ENCODE results near the gene KIF6.
"Not testable (repeated sequence)": the region's sequence is repeated elsewhere in the genome, so short reads cannot be mapped to it uniquely, and the experiment has no call there.

The KIF6 gene

DNA sequence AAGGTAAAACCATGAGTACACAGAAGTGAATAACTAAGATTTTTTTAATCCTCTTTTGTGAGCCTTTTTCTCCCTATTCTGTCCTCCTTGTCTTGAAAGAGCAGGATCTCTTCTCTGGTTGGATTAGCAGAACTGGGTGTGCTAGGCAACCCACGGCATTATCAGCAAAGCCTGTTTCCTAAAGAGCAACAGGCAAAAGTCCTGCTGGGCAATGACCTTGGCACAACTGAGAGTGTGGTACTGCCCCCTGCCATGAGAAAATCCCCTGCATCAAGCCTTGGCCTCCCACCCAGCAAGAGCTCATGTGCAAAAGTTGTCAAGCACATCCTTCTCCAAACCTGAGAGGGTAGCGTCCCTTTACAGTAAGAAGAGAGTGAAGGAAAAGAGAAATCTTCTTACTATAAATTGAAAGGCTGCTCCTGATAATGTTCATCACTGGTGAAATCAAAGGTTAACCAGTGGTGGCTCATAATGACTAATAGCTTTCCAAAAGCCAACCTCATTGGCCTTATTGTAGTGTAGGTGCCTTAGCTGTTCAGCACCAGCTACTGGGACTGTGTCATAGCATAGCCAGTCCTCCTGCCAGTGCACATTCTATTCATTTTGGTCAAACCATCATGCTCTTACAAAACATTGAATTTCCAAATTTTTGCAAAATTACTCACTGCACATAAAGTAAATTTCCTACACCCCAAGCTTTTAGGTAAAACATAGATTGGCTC, 17.1 kb downstream of the KIF6 start:
- no peak for DNase-seq (ENCODE audit: low read depth in 2 of 2)

DNA sequence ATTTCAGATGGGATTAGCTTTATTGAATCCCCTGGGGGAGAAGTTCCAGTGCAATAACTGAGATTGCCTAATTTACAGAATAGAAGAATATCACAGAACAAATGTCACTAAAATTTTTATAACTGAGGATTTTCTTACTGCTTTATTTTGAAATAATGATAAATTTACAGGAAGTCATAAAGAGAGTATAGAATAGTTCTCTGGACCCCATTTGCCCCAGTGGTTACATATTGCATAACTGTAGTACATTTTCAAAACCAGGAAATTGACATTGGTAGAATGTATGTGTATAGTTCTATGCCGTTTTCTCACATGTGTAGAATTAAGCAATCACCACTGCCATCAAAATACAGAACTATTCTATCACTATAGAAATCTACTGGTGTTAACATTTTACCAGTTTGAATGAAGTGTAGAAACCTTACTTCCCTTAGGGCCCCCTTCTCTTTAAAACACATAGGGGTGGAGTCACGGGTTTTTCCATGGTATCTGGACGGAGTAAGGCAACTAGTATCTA, 18.3 kb downstream of the KIF6 start:
- no peak for DNase-seq (ENCODE audit: low read depth in 2 of 2)

DNA sequence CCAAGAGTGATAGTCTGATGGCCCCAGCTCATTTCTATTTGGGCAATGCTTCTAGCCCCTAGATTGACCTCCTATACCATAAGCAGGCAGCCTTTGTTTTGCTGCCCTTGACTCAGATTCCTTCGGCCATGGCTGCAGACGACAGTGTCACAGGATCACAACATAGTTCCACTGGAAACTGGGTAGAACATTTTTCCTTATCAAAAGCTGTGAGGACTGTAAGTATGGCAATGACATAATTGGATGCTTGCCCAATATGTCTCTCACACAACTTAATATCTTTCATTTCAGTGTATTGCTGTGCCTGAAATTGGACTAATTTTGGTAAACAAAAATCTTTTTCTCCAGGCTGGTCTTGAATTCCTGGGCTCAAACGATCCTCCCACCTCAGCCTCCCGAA, 22.9 kb downstream of the KIF6 start:
- no peak for DNase-seq (ENCODE audit: low read depth in 2 of 2)

DNA sequence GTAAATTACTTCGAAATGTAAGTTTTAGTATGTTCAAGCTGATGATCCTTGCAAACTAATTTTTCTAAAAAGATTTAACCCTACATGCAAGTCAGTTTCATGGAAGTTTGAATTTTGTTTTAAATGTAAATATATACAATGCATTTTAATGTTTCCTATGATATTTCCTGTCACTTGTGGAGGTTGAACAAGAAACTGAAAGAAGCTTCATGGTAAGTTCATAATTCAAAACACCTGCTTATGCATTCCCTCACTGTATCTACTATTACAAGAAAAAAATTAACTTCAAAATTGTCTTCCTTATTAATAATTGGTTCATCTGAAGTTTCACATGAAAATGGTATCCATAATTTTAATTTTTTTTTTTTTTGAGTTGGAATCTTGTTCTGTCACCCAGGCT, 24.8 kb downstream of the KIF6 start:
- DNase-seq (ENCODE audit: low read depth in 2 of 2), result no peak

DNA sequence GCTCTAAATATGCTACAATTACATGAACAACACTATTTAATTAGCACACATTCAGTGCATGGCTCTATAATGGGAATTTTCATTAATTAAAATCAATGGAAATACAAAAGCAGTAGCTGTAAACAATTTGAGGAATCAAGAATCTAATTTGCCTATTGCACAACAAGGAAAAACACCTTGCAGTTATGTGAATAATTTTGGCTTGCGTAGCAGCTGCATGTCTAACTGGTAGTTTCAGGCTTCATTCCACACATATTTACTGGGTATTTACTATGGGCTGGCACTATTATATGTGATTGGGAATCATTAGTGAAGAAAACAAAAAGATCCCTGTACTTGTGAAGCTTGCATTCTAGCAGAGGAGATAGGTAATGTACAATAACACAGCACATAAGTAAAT, 26.4 kb downstream of the KIF6 start:
- no peak for DNase-seq (ENCODE audit: low read depth in 2 of 2)

DNA sequence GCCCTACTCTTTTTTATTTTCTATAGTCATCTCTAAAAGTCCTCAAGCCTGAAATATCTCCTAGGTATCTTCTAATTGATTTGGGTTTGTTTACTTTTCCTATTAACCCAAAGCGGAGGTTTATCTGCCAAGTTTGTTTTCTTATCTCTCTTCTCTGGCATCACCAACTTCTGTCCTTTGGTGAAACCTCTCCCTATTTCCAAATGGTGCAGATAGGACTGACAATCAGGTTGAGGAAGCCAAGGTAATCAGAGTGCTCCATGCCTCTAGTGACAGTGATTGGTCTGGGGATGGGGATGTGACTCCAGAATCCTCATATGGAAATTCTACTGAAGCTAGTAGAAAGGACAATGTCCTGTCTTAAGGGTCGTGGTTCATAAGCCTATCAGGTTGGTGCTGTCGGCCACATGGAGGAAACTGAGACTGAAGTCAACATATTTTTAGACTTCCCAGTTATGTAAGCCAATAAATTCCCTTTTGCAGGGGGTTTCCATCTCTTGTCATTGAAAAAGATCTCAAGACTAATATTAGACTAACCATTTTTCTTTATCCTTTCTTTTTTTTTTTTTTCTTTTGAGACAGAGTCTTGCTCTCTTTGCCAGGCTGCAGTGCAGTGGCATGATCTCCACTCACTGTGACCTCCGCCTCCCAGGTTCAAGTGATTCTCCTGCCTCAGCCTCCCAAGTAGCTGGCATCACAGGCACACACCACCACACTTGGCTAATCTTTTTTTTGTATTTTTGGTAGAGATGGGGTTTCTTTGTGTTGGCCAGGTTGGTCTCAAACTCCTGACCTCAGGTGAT, 28.0 kb downstream of the KIF6 start:
- no peak for DNase-seq (ENCODE audit: low read depth in 2 of 2)

DNA sequence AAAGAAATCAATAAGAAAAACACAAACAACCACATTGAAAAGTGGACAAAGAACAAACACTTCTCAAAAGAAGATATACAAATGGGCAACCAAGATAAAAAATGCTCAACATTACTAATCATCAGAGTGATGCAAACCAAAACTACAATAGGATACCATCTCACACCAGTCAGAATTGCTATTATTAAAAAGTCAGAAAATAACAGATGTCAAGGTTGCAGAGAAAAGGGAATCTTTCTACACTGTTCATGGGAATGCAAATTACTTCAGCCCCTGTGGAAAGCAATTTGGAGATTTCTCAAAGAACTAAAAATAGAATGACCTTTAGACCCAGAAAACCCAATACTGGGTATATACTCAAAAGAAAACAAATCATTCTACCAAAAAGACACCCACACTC, 29.8 kb downstream of the KIF6 start:
- no peak for DNase-seq (ENCODE audit: low read depth in 2 of 2)

DNA sequence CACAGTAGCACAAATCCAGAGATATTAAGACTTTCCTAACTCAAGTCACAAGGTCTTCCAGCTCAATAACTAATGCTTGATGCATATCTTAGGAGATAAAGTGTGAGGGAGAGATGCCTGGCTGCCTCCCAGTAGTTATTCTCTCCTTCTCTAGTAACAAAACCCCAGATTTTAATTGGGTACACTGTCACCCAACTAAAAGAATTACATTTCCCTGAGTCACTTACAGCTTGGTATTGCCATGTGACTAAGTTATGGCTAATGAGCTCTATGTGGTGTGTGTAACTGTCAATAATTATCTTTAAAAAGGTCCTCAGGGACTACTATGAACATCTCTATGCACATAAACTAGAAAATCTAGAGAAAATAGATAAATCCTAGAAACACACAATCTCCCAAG, 32.0 kb downstream of the KIF6 start:
- DNase-seq (ENCODE audit: low read depth in 2 of 2), result no peak

DNA sequence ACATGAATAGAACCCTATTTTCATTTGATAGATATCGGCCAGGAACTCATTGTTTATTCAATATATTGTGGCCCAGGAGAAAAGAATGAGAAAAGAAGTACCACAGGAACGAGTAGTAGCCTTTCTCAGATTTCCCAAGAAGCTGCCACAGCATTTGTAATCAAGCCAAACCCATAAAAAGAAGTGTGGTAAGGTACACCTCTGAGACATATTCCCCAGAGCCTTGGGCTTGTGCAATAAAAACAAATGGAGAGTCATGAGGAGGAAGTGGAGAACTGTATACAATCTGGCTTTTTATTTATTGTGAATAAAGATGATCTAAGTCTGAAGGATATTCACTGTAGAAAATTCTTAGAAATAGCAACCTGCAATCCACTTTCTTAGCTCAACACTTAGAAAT, 36.7 kb downstream of the KIF6 start:
- no peak for DNase-seq (ENCODE audit: low read depth in 2 of 2)

DNA sequence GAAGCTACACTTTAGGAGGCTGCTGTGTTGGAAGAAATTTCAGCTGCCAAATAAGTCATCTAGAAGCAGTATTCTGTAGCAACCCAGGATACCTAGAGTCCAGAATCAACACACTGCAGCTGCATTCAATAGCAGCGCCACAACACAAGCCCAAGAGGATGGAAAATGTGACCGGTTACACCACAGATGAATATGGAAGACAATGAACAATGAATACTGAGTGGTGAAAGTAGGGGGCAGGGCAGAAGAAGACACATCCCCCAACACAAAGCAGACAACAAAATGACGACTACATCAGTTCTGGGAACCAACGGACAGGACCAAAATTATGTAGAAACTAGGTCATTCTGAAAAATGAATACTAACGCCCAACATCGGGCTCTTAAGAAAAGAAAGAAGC, 38.2 kb downstream of the KIF6 start:
- DNase-seq (ENCODE audit: low read depth in 2 of 2), result no peak

DNA sequence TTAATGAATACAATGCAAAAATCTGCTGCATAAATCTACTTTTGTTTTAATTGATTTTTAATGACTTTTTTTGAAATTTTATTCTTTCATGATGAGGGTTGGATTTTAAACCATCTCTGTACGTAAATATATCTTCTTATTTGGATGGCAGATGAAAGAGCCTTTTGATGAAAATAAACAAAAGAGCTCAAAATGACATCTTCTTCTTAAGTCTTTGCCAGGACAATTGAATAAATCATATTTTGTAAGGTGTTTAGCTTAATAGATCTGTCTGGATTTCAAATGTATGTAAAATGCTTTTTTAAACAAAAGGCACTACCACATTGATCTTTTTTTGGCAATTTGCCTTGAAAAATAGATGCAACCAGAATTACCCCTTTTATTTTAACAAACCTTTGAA, 39.3 kb downstream of the KIF6 start:
- no peak for DNase-seq (ENCODE audit: low read depth in 2 of 2)

DNA sequence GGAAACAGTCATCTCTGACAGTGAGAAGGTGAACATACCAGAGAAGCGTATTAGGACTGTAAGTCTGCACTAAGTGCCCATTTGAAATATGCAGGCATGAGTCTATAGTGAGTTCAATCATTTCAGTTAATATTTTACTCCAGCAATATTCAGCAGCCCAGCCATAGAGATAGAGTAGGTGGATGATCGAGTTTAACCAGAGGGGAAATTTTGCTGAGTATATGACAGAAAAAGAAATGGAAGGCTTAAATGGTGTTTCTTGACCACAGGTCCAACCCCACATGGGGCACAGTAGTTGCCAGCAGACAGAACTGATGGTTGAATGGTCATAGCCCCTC, 39.8 kb downstream of the KIF6 start:
- no peak for DNase-seq (ENCODE audit: low read depth in 2 of 2)

DNA sequence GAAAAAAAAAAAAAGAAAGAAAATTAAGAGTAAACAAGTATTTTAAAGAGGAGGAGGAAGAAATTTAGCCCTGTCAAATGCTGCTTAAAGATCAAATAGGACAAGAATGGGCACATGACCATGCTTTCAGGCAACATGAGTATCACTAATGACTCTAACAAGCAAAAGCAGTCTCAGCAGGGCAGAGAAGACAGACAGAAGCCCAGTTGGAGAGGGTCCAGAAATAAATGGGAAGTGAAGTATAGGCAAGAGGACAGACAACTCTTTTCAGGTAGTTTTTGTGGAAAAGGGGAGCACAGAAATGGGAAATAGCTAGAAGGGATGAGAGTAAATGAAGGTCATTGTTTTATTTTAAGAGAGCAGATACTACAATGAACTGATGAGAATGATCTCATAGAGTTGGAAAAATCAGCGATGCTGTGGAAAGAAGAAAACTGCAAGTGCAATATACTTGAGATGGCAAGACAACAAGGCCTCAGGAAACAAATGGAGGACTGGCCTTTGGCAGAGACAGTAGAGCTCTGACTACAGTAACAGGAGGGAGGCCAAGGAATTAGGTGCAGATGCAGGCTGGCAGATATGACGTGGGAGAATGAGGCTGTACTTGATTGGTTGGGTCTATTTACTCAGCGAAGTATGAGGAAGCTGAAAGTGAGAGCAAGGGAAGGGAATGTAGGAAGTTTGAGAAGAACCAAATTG, 40.3 kb downstream of the KIF6 start:
- no peak for DNase-seq (ENCODE audit: low read depth in 2 of 2)

DNA sequence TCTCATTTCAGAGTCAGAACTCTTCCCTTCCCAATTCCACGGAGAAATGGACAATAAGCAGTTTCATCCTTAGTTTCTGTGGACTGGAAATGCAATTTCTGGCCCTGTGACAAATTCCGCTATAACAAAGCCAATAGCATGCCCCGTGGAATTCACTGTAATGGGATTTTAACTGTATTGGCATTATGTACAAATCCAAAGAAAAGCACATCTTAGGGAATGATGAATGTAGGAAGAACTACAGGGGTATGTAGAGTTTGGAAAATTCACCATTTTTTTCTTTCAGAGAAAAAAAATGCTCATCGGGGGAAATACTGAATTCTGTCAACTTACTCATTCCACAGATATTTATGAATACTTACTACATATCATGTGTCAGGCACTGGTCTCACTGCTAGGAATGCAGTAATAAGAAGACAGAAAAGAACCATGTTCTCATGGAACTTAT, 43.5 kb downstream of the KIF6 start:
- DNase-seq (ENCODE audit: low read depth in 2 of 2), result no peak

DNA sequence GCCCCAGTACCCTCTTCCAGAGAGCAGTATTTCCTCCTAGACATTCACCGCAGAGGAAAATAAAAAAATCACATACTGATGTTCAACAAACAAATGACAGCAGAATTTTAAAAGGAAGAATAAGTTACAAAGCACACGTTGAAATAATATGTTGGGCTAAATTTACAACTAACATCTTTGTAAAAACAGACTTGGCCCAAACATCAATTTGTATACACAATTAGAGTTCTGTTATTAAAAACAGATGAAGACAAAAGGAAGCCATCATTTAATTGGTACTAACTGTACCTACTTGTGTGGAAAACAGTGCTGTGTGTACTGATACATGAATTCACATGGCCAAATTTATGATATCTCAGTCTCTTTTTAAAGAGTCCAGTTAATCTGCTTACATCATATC, 46.3 kb downstream of the KIF6 start:
- no peak for DNase-seq (ENCODE audit: low read depth in 2 of 2)

DNA sequence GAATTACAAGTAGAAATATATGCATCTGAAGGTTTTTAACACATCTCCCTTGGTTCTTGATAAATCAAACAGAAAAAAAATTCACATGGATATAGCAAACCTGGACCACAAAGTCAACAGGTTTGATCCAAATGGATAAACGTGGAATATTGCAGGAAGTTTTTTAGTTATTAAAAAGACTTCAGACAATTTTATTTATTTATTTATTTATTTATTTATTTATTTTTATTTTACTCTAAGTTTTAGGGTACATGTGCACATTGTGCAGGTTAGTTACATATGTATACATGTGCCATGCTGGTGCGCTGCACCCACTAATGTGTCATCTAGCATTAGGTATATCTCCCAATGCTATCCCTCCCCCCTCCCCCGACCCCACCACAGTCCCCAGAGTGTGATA, 47.9 kb downstream of the KIF6 start:
- not testable (repeated sequence) for DNase-seq (ENCODE audit: low read depth in 2 of 2)

DNA sequence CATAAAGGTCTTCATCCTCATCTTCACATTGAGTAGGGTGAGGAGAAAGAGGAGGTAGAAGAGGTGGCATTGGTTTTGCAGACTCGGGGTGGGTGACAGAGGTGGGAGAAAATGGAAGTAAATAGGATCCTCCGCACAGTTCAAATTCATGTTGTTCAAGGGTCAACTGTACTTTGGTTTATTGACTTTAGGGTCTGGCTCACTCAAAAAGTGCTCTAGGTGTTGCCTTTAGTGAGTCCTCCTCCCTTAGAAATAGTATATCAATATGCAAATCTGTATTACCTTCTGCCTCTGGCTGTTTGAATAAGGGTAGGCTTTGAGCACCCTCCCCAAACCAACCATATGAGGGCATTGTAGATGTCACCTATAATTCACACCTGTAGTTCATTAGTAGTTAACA, 54.7 kb downstream of the KIF6 start:
- no peak for DNase-seq (ENCODE audit: low read depth in 2 of 2)

DNA sequence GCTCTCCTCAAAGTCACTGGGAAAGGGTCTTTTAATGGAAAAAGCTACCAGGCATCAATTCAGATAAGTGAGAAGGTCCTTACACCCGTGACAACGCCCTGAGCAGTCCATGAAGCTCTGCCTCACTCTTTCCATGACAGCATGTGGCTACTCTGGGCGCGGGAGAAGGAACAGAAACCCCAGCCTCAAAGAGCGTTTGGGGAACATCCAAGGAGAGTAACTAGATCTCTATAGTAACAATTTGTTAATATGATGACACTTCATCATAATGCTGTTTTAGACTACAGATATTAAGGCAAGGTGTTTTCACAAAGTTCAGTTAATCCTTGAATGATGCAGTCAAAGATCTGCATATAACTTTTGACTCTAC, 55.2 kb downstream of the KIF6 start:
- no peak for DNase-seq (ENCODE audit: low read depth in 2 of 2)

DNA sequence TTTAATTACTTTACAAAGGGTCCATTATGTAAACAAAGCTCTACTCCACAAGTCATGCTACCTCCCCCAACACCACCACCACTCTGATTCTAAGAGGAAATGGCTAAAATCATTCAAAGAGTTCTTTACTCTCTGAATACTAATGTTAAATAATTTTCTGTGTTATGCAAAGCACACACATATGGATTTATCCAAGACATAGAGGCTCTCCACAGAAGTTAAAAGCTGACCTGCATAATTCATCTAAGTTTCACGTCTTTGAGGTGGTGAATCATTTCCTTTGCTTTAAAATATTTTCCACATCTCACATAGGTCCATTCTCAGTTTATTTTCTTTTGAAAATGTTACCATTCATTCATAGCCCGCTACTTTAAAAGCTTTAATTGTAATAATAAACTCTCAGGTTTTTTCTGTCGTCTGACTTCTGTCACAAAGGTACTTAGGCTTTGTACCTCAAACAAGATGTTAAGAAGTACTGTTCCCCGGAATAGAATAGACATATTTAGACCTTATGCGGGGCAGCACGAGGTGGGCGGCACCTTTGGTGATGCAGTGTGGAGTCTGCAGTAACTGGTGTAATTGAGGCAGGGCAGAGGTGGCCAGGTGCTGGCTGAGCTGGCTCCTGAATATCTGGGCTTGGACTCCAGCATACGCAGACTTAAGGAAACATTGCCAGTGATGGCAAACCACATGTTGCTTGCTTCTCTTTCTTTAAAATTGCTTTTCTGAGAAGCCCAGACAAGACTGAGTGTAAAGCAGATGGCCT, 55.8 kb downstream of the KIF6 start:
- no peak for DNase-seq (ENCODE audit: low read depth in 2 of 2)

DNA sequence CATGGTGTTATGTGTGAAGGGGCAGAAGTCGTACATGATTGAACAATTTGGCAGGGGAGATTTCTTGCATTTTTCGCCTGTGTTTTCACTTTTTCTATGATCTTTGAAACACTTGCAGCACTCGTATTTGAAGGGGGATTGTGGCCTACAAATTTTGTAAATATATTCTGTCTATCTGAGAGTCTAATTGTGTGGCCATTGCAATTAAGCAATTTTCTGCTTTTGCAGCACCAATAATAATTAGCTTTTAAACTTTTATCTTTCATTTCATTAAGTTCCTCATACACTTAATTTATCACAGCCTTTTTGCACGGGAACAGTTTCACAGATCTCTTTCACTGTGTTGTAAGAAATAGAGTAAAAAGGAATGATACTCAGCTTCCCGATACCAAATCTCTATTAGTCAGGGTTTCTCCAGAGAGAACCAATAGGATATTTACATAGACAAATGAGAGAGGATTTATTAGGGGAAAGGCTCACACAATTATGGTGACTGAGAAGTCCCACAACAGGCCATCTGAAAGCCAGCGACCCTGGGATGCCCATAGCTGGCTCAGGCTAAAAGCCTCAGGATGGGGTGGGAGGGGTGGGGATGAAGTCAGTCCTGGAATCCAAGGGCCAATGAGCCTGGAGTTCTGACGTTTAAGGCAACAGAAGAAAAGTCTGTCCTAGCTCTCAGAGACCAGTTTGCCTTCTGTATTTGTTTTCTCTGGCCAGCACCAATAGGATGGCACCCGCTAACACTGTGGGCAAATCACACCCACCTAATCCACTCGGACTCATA, 58.3 kb downstream of the KIF6 start:
- DNase-seq (ENCODE audit: low read depth in 2 of 2), result no peak

DNA sequence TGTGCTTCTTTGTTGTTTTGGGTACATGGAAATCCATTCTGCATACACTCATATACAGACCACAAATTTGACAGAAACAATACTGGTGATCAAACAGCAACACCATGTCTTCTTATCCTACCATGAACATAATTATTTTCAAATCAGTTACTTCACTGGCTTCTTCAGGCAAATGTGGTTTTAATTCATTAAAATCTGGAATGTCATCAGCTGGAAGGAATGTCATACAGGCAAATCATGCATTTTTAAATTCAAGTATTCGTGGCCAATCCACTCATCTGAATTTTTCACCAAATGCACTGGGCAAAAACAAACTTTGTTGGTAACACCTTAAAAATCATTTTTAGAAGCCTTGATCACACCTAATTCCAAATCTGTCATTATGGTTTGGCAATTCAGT, 59.3 kb downstream of the KIF6 start:
- no peak for DNase-seq (ENCODE audit: low read depth in 2 of 2)

Measured in stimulated activated CD4-positive, alpha-beta T cell treated with anti-CD3 and anti-CD28 coated beads, Interleukin-1b, Interleukin-23, amount 100 ng/mL, for 4 hours (primary cell).